ENCODE measurements around the gene ELN. TPM values are rescaled to one million over a fixed set of nuclear protein-coding genes. Genes with fewer than 3 reads are reported as not detected.
"Not testable (repeated sequence)": the region's sequence is repeated elsewhere in the genome, so short reads cannot be mapped to it uniquely, and the experiment has no call there.

The ELN gene
- total RNA-seq, 1 donor from 2014 or later: not detected

DNA sequence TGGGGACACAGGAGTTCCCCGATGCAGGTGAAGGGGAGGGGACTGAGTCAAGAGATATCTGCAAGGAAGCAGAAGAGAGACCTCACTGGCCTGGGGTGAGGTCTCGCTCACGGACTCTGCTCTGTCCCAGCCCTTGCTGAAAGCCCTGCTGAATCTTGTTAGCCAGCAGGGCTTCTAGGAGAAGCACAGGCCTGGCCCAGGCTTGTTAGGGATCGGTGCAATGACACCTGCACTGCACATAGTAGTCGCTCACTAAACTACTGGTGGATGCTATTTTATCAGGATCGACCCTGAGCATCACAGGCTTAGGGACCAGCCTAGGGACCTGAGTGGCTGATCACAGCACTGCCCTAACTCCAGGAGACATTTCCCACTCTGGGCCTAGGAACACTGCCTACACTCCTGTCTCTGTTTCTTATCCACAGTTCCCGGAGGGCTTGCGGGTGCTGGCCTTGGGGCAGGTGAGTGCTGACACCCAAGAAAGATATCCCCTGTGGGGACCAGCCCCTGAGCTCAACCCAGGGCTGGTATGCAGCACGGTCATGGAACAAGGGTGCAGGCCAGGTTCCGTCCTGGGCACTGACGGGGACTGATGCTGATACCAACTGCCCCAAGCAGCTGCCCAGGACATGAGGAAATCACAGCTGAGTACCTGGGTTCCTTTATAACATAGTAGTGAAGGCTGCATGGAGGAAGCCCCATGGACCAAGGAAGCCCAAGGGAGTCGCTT is 13.0 kb downstream of the ELN start:
- intact Hi-C loops (cut with micrococcal nuclease): no loop called here

DNA sequence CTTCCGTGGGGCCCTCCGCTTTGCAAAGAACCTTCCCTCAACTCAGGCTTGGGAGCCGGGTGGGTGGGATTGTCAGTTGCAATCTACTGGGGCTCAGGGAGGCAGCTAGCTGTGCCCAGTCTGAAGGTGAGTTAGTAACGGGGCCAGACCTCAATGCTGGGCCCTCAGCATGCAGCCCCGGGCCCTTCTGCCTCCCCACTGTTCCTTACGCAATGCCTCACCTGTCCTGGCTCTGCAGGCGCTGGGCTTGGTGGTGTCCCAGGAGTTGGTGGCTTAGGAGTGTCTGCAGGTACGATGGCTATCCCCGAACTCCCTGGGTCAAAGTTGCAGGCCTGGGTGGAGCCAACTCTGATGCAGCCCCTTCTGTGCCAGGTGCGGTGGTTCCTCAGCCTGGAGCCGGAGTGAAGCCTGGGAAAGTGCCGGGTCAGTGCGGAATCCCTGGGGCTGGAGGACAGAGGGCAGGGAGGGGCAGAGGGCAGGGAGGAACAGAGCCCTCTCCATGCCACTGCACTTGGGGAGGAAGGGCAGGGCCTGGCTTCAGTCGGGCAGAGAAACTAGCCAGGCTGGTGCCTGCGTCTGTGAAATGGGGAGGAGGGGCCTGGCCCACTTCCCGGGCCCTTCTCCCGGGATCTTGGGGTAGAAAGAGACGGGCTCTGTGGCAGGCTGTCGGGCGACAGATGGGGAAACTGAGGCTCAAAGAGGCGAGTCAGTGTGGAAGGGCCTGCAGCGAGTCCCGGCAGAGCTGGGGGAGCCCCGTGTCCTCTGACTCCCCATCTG is 15.0 kb downstream of the ELN start:
- intact Hi-C loops (cut with micrococcal nuclease): no loop called here

DNA sequence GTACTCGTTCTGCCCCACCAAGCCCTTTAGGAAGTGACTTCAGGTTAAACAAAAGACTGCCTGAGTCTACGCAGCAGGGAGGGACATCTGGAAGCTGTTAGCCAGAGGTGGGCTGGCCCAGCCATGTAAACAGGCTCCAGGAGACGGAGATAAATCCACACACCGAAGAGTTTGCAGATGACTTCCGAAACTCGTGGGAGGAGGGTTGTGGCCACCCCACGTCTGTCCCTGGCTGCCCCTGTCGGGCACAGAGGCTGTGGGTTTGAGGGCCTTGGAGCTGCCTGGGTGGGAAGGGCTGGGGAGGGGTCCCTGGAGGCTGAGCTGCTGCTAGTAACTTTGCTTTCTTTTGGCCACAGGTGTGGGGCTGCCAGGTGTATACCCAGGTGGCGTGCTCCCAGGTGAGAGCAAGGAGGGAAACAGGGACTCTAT is 15.6 kb downstream of the ELN start:
- intact Hi-C loops (cut with micrococcal nuclease): no loop called here

DNA sequence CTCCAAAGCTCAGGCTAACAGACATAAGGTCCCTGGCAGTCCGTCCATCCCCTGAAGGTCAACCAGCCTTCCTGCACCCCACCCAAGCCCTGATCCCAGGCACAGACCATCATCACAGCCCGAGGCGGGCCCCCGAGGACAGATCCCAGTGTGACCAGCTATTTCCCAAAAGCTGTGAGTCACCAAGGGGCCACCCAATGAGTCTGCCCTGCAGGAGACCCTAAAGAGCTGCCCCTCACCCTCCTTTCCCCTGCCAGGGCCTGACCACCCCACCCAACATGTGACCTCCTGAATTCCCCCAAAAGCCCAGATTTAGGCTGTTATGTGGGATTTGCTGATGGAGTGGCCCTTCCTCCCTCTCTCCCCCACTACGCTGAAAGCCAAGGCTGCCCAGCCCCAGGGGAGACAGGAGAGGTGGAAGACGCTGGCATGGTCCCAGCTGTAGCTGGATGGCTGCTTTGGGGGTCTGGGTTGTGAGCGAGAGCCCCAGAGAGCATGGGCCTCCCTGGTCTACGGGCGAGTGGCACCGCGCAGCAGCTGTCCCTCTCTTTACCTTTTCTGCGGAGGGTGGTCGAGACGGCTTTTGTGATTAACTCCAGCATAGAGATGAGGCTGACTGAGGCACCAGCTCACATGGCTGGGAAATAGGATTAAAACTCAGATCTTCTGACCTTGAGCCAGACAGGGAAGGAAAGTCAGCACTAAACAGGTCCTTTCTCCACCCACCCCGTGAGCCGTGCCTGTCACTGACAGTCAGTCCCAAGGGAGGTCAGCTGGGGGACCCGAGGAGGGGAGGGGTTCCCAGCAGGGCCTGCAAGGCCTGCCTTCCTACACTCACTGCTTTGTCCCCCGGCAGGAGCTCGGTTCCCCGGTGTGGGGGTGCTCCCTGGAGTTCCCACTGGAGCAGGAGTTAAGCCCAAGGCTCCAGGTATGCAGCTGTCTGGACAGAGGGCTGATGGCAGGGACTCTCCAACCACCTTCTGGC is 16.7 kb downstream of the ELN start:
- intact Hi-C loops (cut with micrococcal nuclease): no loop called here

DNA sequence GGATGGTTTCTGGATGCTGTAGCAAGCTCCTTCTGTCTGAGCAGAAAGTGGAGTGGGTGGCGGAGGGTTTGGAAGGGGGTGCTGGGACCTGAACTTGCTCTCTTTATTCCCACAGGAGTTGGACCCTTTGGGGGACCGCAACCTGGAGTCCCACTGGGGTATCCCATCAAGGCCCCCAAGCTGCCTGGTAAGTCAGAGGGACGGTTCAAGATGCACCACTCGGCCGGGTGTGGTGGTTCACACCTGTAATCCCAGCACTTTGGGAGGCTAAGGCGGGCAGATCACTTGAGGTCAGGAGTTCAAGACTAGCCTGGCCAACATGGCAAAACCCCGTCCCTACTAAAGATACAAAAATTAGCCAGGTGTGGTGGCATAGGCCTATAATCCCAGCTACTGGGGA is 18.6 kb downstream of the ELN start:
- intact Hi-C loops (cut with micrococcal nuclease): not testable (repeated sequence)

DNA sequence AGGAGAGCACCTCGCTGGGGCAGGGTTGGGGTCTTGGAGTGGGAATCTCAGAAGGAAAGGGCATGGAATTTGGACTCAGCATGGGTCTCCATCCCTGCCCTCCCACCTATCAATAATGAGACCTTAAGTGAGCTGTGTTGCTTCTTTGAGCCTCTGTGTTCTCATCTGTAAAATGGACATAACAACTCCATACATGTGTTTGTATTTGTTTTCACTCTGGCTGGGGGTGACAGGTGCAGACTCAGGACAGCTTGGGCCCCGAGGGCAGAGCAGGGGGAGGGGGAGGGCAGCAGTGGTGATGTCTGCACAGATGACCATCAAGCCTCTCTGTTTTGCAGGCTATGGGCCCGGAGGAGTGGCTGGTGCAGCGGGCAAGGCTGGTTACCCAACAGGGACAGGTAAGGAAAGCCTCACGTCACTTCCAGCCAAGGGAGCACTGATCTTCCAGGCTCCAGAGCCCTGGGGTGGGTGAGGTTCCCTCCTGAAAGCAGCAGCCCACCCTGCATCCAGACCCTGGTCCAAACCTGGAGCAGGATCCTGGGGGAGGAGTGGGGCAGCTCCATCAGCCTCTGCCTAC is 19.9 kb downstream of the ELN start:
- intact Hi-C loops (cut with micrococcal nuclease): no loop called here

DNA sequence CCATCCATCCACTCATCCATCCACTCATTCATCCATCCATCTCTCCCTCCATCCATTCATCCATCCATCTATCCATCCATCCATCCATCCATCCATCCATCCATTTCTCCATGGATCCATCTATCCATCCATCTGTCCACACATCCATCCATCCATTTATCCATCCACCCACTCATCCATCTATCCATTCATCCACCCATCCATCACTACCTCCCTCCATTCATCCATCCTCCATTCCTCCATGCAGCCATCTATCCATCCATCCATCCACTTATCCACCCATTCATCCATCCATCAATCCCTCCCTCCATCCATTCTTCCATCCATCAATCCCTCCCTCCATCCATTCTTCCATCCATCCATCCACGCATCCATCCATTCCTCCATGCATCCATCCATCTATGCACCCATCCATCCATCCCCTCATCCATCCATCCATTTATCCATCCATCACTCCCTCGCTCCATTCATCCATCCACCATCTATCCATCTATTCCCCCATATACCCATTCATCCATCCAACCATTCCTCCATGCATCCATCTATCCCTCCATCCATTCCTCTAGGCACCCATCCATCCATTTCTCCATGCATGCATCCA is 21.1 kb downstream of the ELN start:
- intact Hi-C loops (cut with micrococcal nuclease): no loop called here

DNA sequence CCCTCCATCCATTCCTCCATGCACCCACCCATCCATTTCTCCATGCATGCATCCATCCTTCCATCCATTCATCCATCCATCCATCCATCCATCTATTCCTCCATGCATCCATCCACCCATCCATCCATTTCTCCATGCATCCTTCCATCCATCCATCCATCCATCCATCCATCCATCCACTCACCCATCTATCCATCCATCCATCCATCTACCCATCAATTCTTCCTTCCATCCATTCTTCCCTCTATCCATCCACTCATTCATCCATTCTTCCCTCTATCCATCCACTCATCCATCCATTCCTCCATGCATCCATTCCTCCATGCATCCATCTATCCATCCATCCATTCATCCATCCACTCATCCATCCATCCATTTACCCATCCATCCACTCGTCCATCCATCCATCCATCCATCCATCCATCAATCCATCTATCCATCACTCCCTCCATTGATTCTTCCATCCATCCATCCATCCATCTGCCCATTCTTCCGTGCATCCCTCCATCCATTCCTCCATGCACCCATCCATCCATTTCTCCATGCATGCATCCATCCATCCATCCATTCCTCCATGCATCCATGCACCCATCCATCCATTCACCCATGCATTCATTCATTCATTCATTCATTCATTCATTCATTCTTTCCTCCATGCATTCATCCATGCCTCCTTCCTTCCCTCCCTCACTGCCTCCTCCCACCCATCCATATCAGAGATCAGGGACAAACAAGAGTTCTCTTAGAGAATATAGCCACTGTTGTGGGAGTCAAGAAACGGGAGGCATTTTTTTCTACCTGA is 22.2 kb downstream of the ELN start:
- intact Hi-C loops (cut with micrococcal nuclease): no loop called here

DNA sequence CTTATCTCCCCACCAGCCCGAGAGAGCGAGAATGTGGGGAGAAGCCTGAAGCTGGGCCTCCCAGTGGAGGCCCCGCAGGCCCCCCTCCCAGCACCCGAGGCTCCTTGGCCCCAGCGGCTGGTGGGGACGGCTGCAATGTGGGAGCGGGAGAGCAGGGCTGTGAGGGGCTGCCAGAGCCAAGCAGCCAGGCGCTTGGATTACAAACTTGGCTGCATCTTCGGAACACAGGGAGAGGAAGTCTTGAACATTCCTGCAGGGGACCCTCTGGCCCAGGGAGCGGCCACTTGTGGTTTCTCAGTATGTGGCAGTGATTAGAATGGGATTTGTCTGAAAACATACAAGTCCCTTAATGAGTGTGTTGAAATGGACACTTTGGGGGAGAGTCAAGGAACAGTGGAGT is 23.2 kb downstream of the ELN start:
- intact Hi-C loops (cut with micrococcal nuclease): no loop called here

DNA sequence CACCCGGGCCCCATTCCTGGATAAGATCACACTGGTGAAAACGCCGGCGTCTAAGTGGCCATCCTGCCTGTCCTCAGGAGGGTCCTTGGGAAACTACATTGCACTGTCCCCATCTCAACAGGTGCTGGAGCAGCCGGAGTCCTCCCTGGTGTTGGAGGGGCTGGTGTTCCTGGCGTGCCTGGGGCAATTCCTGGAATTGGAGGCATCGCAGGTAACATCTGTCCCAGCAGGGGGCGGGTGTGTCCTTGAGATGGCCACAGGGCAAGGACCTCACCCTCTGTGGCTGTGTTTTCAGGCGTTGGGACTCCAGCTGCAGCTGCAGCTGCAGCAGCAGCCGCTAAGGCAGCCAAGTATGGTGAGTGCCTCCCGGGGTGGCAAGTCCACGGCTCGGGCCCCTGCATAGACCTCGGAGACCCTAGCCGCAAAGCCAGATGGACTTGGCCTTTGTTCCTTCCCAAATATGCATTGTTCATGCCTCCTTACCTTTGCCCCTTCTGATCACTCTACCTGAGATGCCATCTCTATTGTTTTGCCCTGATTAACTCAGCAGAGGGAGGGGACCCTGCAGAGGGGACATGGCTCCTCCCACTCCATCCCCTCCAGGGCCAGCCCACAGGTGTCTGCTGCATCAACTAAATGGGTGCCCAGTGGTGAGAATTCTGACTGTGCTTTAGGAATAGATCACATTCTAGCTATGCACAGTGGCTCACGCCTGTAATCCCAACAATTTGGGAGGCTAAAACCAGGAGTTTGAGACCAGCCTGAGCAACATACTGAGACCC is 23.8 kb downstream of the ELN start:
- intact Hi-C loops (cut with micrococcal nuclease): no loop called here

DNA sequence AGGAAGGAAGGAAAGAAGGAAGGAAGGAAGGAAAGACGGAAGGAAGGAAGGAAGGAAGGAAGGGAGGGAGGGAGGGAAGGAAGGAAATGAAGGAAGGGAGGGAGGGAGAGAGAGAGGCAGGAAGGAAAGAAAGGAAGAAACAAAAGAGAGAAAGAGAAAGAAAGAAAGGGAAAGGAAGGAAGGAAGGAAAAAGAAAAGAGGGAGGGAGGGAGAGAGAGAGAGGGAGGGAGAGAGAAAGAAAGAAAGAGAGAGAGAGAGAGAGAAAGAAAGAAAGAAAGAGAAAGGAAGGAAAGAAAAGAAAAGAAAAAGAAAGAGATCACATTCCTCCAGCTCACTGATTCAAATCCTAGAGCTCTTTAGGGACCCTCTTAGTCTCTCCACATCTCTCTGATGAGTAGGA is 24.7 kb downstream of the ELN start:
- intact Hi-C loops (cut with micrococcal nuclease): no loop called here

DNA sequence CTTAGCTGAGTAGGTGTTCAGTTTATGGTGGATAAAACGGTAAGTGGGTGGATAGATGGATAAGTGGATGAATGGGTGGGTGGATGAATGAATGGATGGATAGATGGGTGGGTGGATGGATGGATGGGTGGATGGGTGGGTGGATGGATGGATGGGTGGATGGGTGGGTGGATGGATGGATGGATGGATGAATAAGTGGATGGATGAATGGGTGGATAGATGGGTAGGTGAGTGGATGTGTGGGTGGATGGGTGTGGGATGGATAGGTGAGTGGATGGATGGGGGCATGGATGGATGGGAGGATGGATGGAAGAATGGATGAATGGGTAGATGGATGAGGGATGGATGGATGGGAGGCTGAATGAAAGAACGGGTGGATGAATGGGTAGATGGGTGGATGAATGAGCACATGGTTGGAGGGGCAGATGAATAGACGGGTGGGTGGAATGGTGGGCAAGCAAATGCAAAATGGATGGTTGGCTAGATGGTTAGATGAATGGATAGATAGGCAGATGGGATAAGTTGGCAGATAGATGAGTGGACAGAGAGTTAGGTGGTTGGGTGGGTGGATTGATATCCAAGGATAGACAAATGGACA is 25.7 kb downstream of the ELN start:
- intact Hi-C loops (cut with micrococcal nuclease): no loop called here

DNA sequence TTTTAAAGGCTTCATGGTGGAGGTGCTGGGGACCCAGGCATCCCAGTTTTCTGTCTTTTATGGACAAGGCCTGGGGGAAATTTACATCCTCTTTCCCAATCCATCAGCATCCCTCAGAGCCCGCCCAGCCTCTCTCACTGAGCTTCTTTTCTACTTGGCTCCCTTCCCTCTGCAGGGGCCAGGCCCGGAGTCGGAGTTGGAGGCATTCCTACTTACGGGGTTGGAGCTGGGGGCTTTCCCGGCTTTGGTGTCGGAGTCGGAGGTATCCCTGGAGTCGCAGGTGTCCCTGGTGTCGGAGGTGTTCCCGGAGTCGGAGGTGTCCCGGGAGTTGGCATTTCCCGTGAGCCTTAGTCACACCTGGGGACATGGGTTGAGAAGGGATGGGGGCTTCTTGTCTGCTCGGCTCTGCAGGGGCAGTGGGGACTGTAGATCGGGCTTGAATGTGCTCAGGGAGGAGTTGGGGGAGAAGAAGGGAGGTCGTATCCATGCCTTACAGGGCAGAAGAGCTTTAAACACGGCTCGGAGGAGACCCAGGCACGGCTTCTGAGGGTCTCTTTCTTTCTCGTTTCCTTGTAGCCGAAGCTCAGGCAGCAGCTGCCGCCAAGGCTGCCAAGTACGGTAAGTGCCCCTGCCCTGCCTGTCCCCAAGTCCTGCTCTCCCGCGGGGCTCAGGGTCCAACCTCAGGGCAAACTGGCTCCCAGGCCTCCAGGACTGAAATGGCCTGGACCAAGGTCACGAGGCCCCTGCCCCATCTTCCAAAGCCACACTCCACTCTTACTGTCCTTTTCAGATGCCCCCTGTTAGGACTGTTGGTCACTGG is 28.3 kb downstream of the ELN start:
- intact Hi-C loops (cut with micrococcal nuclease): no loop called here

DNA sequence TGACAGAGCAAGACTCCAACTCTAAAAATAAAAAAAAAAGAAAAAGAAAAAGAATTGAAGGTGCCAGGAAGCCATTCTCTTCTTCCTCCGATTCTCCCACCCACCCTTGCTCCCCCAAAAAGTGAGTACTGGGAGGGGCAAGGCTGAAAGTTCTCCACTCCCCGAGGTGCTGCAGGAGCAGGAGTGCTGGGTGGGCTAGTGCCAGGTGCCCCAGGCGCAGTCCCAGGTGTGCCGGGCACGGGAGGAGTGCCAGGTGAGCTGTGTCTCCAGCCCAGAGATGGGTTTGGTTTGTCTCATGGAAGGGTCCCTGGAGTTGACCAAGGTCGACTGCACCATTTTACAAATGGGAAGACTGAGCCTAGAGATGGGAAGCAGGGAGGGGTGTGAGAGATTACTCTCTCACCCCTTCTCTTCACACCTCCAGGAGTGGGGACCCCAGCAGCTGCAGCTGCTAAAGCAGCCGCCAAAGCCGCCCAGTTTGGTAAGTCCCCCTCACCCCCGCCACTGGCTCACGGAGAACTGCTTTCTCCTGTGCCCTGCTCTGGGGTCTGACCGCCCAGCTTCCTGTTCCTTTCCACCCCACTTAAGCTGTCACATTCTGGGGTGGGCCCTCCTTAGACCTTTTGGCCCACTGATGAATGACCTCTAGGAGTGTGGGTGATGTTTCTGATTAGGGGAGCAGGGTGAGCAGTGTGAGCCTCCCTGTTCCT is 29.4 kb downstream of the ELN start:
- intact Hi-C loops (cut with micrococcal nuclease): no loop called here

DNA sequence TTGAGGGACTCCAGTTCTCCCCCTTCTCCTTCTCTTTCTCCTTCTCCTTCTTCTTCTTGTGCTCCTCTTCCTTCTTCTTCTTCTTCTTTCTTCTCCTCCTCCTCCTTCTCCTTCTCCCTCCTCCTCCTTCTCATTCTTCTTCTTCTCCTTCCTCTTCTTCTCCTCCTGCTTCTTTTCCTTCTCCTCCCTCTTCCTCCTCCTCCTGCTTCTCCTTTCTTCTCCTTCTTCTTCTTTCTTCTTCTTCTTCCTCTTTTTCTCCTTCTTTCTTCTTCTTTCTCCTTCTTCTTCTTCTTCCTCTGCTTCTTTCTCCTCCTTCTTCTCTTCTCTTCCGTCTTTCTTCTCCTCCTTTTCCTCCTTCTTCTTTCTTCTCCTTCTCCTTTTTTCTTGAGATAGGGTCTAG is 30.0 kb downstream of the ELN start:
- intact Hi-C loops (cut with micrococcal nuclease): no loop called here

DNA sequence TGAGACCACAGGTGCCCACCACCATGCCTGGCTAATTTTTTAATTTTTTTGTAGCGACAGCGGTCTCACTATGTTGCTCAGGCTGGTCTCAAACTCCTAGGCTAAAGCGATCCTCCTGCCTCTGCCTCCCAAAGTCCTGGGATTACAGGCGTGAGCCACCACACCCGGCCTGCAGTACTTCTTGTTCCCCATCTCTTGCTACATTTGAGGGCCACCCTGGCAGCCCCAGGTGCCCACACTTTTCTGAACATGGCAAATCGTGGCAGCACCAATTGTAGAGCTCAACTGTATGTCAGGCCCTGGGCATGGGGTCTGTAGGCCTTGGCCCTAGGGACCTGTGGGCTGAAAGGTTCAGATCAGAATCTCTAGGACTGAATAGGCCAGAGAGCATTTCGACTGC is 30.5 kb downstream of the ELN start:
- intact Hi-C loops (cut with micrococcal nuclease): no loop called here

DNA sequence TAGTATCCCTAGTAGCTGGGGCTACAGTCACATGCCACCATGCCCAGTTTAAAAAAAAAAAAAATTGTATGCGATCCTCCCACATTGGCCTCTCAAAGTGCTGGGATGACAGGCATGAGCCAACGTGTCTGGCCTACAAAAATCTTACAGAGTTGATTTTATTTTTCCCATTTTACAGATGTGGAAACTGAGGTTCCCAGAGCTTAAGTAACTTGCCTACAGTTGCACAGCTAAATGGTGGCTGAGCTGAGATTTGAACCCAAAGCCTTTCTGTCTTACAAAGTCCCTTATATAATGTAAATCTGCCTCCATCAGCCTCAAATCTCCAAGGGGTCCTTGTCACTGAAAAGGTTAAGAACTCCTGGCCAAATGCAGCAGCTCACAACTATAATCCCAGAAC is 31.1 kb downstream of the ELN start:
- intact Hi-C loops (cut with micrococcal nuclease): no loop called here
